A673 (cell line): Measurements from ENCODE around the gene SLC35B2. TPM values are rescaled to one million over a fixed set of nuclear protein-coding genes. Genes with fewer than 3 reads are reported as not detected.

Experiments
- BruUV-seq: library from RNA; stranded (reverse); fragments of 400-500 nt; replicated peaks from 2 replicates; lab custom pipeline; 2021; lab: Mats Ljungman, UMichigan
- CTCF ChIA-PET: fragments of 300-600 bp; sonication (Branson Sonifier 250); formaldehyde crosslinking; loops from one replicate; lab custom pipeline; 2022; ENCODE audit warnings: antibody characterized with exemption; lab: Charles Lee
- POLR2A ChIA-PET: fragments of 300-600 bp; sonication (Branson Sonifier 250); formaldehyde crosslinking; loops from one replicate; lab custom pipeline; 2022; ENCODE audit warnings: antibody characterized with exemption; ENCODE audit not compliant: low non-redundant PET; lab: Charles Lee
- DNase-seq: peaks from one replicate; pipeline ENCODE4 v3.0.0-alpha.2; 2015; ENCODE audit warnings: low spot score
- H3K27ac ChIP-seq: fragments of 200-600 bp; sonication (generic); 2 replicates; pipeline ENCODE4 v1.5.1; 2016; ENCODE audit warnings: mixed run types, low read depth, mild to moderate bottlenecking, mixed read lengths, antibody characterized with exemption, low read length; ENCODE audit not compliant: poor library complexity, severe bottlenecking
- H3K27me3 ChIP-seq: fragments of 200-600 bp; sonication (generic); replicated peaks from 2 replicates; pipeline ENCODE4 v1.6.1; 2017; ENCODE audit warnings: mixed run types, low read depth, mild to moderate bottlenecking, mixed read lengths, antibody characterized with exemption, low read length; ENCODE audit not compliant: insufficient read depth, poor library complexity
- H3K36me3 ChIP-seq: fragments of 200-600 bp; sonication (generic); 2 replicates; pipeline ENCODE4 v1.6.1; 2016; ENCODE audit warnings: mixed run types, mild to moderate bottlenecking, mixed read lengths, antibody characterized with exemption, low read length; ENCODE audit not compliant: insufficient read depth, poor library complexity, severe bottlenecking
- H3K4me1 ChIP-seq: fragments of 200-600 bp; sonication (generic); 2 replicates; pipeline ENCODE4 v1.6.1; 2017; ENCODE audit warnings: mixed run types, mild to moderate bottlenecking, mixed read lengths, antibody characterized with exemption, low read length; ENCODE audit not compliant: insufficient read depth, poor library complexity, severe bottlenecking
- H3K4me3 ChIP-seq: fragments of 200-600 bp; sonication (generic); 2 replicates; pipeline ENCODE4 v1.5.1; 2016; ENCODE audit warnings: low read depth, mixed run types, mild to moderate bottlenecking, mixed read lengths, low read length; ENCODE audit not compliant: poor library complexity, severe bottlenecking
- H3K9me3 ChIP-seq: fragments of 200-600 bp; sonication (generic); 2 replicates; pipeline ENCODE4 v1.6.1; 2016; ENCODE audit warnings: mixed run types, low read depth, mild to moderate bottlenecking, mixed read lengths, antibody characterized with exemption, low read length; ENCODE audit not compliant: poor library complexity, severe bottlenecking
- EZH2 ChIP-seq: fragments of 200-600 bp; sonication (generic); IDR thresholded peaks from 2 replicates; pipeline ENCODE4 v1.6.1; 2017; ENCODE audit warnings: borderline replicate concordance, low read depth, mild to moderate bottlenecking, mixed read lengths, antibody characterized with exemption, low read length; ENCODE audit not compliant: poor library complexity, severe bottlenecking
- intact Hi-C: fragments of 100-400 bp; cut with micrococcal nuclease; formaldehyde crosslinking; loops from one replicate; pipeline ENCODE4 v1.10.0; 2022; ENCODE audit not compliant: unreplicated experiment
- total RNA-seq: library from RNA; stranded (reverse); gene quantifications from 2 replicates; pipeline ENCODE4 v1.2.3, GENCODE V29; 2021
- TF ChIP-seq, protein P1 (sequence below): fragments of 300-800, 200-600 bp; sonication (generic); conservative IDR thresholded peaks from 2 replicates; pipeline ENCODE4 v1.5.1; 2017; ENCODE audit warnings: low read depth, mild to moderate bottlenecking, antibody characterized with exemption, low read length, moderate library complexity, mixed read lengths

SLC35B2 gene
- total RNA-seq, 1 experiment from 2014 or later = 52.0 TPM

DNA sequence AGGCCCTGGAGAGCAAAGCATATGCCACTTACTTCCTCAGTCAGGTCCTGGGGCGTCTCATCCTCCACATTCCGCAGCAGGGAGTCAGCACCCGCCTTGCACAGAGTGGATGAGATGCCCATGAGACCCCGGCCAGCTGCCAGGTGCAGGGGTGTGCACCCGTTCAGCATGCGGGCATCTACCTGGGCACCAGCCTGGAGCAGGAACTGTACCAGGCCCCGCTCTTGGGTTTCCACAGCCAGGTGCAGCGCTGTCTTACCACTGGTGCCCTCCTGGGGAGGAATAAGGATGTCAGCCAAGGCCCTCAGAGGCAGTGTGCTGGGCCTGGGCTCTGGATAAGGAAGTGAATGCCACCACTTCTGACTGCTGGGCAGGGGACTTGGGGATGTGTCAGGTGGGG is 2.7 kb upstream of the SLC35B2 start:
- no peak for TF ChIP-seq EZH2
- TF ChIP-seq, protein P1, sequence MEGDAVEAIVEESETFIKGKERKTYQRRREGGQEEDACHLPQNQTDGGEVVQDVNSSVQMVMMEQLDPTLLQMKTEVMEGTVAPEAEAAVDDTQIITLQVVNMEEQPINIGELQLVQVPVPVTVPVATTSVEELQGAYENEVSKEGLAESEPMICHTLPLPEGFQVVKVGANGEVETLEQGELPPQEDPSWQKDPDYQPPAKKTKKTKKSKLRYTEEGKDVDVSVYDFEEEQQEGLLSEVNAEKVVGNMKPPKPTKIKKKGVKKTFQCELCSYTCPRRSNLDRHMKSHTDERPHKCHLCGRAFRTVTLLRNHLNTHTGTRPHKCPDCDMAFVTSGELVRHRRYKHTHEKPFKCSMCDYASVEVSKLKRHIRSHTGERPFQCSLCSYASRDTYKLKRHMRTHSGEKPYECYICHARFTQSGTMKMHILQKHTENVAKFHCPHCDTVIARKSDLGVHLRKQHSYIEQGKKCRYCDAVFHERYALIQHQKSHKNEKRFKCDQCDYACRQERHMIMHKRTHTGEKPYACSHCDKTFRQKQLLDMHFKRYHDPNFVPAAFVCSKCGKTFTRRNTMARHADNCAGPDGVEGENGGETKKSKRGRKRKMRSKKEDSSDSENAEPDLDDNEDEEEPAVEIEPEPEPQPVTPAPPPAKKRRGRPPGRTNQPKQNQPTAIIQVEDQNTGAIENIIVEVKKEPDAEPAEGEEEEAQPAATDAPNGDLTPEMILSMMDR = no peak
- H3K9me3 ChIP-seq = no peaks in the 10 kb centered on the region
- H3K36me3 ChIP-seq = peaks cover 4% of the 10 kb centered on the region
- H3K27me3 ChIP-seq = no peaks in the 10 kb centered on the region
- no peak for DNase-seq
- no peak overlapping the region for H3K27ac ChIP-seq
- ChIA-PET CTCF (no interaction called here), POLR2A (no interaction called here)
- intact Hi-C loops = no loop called here
- H3K4me3 ChIP-seq = no peak overlapping the region
- no TSS peak for BruUV-seq
- peaks cover 27% of the 10 kb centered on the region for H3K4me1 ChIP-seq

- ChIA-PET CTCF (no interaction called here), POLR2A (no interaction called here)
- peaks cover 15% of the 10 kb centered on the region for H3K36me3 ChIP-seq
- no peak overlapping the region for H3K27ac ChIP-seq
- peaks cover 18% of the 10 kb centered on the region for H3K4me1 ChIP-seq
- TF ChIP-seq, protein P1 = no peak
- TF ChIP-seq EZH2 = no peak
- no peaks in the 10 kb centered on the region for H3K27me3 ChIP-seq
- no peak overlapping the region for H3K4me3 ChIP-seq
- DNase-seq = no peak
- no peaks in the 10 kb centered on the region for H3K9me3 ChIP-seq
- intact Hi-C loops = no loop called here
- BruUV-seq = no TSS peak
Measured at GRCh38 chr6:44258921-44259320, 1.6 kb upstream of the SLC35B2 start.

DNA sequence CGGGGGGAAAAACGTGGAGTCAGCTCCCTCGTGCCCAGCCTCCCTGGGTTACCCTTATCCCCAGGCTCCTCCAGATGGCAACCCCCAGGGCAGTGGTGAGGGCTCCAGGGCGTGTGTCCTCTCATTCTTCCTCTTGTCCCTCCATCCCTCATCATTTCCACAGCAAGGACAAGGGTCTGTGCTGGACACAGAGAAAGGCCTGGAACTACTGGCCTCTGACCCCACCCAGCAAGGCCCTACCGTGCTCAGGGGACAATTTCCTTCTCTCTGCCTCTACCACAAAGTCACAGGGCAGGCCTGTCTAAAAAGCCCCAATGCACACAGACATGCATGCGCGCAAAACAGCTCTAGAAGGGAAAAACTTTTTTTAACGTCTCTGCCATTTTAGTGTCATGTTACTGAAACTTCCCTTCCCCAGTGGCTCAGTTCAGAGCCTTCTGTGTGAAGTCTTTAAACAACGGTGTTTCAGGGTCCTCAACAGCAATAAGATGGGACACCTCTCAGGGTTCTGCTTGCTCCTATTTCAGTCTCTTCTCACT is 1.1 kb upstream of the SLC35B2 start:
- Histone ChIP-seq H3K27ac (no peak overlapping the region), H3K27me3 (no peaks in the 10 kb centered on the region), H3K9me3 (no peaks in the 10 kb centered on the region), H3K36me3 (peaks cover 20% of the 10 kb centered on the region), H3K4me3 (no peak overlapping the region), H3K4me1 (peaks cover 13% of the 10 kb centered on the region)
- intact Hi-C loops = no loop called here
- ChIA-PET POLR2A (no interaction called here), CTCF (no interaction called here)
- no peak for DNase-seq
- no peak for TF ChIP-seq EZH2
- TF ChIP-seq, protein P1 = no peak
- no TSS peak for BruUV-seq
